Measurements from ENCODE around the gene RAB40C.

Gene RAB40C

GRCh38 chr16:619476-620100 is 29.7 kb downstream of the RAB40C start:
- no peak for DNase-seq

GRCh38 chr16:620700-621525 is 31.0 kb downstream of the RAB40C start:
- no peak for DNase-seq

DNA sequence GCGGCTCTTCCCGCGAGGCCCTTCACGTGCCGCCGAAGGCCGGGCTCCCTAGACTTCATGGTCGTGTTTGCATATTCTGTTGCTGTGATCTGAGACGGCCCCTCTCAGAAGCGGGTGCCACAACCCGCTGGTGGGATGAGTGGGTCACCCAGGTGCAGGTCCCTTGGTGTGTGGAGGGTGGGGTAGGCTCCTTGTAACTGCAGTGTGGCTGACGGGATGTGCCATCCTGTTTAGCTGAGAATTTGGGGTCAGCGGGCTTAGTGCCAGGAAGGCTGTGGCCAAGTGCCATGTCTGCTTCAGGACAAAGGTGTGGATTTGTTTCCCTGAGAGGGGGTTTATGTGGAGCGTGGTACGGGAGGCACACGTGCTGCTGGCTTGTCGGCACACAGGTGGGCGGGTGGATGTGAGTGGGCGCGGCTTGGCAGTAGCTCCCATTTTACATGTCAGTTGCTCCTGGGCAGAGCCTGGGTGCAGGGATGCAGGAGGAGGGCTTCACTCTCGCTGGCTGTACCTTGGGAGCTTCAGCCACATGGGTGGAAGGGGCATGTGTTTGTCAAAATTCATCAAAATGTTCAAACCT is 31.8 kb downstream of the RAB40C start:
- peak; percentile 66 for DNase-seq

DNA sequence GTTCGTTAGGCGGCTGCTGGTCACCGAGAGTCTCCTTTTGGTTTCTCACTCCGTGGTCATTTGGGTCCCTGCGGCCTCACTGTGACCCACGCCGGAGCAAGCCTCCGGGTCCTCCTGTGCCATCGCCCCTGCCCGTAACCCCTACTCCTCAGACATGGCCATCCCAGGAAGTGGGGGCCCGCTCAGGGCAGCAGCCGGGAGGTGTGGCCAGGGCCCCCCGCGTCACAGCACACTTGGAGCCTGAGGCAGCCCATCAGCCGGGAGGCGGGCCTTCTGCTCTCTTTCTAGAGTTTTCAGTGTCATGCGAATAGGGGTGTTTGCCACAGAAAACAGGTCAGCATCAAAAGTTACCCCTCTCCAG is 33.0 kb downstream of the RAB40C start:
- no peak for DNase-seq

GRCh38 chr16:624526-625070 is 34.7 kb downstream of the RAB40C start:
- DNase-seq, result no peak

DNA sequence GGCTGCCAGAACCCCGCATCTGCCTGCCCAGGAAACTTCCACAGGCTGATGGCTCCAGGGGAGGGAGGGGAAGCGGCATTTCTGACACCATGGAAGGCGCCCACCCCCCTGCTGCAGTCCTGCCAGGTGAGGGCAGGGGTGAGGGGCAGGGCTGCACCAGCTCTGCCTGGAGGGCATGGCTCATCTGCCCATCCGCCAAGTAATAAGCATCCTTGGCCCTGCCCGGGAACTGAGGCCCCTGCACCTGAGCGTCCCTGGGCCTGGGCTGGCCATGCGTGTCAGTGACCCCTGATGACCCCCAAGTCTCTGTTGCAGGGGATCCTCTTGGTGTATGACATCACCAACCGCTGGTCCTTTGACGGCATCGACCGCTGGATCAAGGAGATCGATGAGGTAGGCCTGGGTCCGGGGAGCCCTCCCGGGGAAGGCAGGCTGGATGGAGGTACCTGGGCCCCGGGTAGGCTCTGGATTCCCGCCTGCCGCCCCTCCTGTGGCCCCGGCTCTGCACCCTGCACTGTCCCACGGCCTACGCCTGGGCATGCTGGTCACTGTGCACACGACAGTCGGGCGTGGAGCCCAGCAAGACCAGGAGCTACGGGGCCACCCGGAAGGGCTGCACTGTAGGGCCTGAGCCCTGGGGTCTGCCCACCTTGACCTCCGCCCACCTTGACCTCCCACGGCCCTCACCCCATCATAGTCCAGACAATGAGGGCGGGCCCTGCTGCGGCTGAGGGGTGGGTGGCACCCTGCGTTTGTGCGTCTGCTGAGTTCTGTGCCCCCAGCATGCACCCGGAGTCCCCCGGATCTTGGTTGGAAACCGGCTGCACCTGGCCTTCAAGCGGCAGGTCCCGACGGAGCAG is 35.5 kb downstream of the RAB40C start:
- no peak for DNase-seq

- DNase-seq, result no peak
Observed at GRCh38 chr16:625977-626765, 36.3 kb downstream of the RAB40C start.

GRCh38 chr16:626787-627453 is 37.1 kb downstream of the RAB40C start:
- no peak for DNase-seq

DNA sequence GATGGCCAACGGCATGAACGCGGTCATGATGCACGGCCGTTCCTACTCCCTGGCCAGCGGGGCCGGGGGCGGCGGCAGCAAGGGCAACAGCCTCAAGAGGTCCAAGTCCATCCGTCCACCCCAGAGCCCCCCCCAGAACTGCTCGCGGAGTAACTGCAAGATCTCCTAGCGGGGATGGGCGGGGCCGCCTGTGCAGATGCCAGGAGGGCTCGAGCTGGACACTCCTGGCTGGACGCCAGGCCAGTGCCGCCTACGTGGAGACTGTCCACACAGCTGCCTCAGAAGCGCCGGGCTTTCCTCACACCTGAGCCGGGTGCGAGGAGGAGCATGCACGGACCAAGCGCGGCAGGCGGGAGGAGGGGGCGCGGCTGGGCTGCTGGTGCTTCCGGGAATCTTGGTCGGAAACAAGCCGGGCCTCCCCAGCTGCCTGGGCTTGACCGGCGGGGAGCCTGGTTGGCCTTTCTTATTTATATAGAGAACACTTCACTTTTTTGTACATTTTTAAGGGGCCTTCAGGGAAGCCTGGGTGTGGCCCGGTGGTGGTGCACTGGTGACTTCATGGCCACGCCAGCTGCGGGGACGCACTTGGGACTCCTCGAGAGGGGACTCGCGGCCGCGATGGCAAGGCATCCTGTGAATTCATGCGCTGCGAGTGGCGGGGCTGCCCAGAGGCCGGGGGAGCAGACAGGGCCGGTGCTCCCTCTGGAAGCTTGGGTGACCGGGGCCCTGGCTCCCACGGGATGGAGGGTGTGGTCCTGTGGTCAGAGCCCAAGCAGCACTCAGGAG is 37.8 kb downstream of the RAB40C start:
- DNase-seq, result no peak

DNA sequence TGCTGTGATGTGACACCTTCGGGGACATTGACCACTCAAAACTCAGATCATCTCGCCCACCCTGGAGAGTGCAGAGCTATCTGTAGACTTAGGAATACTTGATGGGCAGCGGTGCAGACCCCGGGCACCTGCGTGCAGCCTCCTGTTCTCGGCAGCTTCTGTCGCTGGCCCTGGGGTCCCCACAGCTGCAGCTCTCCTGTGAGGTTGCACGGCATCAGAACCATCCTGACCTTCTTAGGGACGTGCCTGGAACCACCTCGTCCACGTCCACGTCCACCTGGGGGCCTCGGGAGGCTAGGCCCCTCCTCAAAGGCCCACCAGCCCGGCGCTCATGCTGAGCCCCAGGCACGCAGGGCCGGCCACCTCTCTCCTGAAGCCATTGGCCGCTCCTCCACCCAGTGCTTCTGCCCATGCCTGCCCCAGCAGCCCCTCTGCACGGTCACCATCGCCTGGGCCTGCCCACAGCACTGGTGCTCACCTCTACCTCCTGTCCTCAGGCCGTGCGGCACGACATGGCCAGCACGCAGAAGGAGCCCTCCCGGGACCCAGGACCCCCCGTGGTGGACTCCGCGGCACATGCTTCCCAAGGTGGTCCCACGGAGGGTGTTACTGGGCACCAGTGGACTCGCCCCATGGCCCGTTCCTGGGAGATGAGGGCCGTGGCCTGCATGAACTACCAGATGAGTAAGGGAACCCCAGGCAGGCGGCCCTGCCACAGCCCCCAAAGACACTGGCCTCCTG is 38.6 kb downstream of the RAB40C start:
- DNase-seq, result no peak

GRCh38 chr16:629185-629832 is 39.4 kb downstream of the RAB40C start:
- no peak for DNase-seq

GRCh38 chr16:629833-630248 is 40.0 kb downstream of the RAB40C start:
- no peak for DNase-seq

- no peak for DNase-seq
Observed at GRCh38 chr16:630249-630814, 40.5 kb downstream of the RAB40C start.

DNA sequence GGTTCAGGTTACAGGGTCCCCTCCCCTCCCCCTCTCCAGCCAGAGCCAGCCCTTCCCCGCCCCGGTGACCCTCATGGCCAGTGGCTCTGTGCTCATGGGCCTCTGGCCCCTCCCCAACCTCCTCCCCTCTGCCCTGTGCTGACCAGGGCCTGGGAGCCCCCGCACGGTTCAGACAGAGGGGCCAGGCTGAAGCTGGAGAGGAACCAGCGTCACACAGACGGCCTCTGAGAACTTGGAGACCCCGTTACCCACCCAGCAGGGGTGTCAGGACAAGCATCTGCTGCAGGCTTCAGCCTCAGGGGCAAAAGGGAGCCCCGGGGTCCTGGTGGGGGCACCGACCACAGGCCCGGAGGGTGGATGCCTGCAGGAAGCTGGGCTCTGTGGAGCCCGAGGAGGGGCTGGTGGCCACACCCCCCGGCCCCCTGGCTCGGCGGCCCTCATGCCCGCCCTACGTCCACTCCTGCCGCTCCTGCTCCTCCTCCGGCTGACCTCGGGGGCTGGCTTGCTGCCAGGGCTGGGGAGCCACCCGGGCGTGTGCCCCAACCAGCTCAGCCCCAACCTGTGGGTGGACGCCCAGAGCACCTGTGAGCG is 41.0 kb downstream of the RAB40C start, which contains the start of gene WFIKKN1:
Gene WFIKKN1, plus strand, starts transcription at position 171 of the 591 bp plus-strand sequence. Its CDS starts 269 bp downstream, at position 440.
- no peak for DNase-seq

DNA sequence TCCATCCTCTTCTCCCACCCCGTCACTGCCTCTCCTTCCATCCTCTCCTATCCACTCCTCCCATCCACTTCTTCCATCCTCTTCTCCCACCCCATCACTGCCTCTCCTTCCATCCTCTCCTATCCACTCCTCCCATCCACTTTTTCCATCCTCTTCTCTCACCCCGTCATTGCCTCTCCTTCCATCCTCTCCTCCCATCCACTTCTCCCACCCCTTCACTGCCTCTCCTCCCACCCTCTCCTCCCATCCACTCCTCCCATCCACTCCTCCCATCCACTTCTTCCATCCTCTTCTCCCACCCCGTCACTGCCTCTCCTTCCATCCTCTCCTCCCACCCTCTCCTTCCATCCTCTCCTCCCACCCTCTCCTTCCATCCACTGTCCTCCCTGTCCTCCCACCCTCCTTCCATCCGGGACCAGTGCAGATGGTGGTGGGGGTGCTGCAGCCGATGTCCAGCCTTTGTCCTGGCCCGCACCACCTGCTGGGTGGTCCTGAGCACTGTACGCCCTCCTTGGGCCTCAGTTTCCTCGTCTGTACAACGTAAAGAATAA is 42.0 kb downstream of the RAB40C start:
- DNase-seq, result no peak

- DNase-seq, result no peak
Observed at GRCh38 chr16:632486-633335, 42.8 kb downstream of the RAB40C start.
